ENCODE measurements around the gene TDRD7.
"Not testable (repeated sequence)": the region's sequence is repeated elsewhere in the genome, so short reads cannot be mapped to it uniquely, and the experiment has no call there.

TDRD7 gene

DNA sequence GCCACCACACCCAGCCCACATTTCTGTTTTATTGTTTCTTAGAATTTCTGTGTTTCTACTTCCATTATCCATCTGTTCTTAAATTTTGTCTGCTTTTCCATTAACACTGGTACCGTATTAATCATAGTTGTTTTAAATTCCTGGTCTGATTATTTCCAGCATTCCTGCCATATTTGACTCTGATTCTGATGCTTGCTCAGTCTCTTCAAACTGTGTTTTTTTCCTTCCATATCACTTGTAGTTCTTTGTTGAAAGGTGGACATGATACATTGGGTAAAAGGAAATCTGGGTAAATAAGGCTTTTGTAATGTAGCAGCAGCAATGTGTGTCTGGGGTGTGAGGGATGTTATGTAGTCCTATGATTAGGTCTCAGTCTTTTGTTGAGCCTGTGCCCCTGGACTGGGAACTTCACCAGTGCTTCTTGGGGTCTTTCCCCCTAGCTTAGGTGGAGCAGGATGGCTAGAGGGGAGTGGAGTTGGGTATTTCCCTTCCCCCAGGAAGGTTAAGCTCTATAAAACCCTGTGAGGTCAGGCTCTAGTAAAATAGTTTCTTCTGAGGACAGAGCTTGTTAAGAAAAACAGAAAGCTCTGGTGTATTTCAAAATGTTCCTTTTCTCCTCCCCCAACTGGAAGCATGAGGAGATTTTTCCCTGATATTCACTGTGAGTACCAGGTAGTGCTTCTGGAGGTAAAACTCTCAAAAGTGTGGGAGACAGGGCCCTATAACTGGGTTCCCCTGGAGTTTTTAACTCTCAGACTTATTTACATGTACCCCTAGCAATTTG is 79.5 kb downstream of the TDRD7 start:
- no peak for DNase-seq (ENCODE audit: extremely low read depth, low read depth)

DNA sequence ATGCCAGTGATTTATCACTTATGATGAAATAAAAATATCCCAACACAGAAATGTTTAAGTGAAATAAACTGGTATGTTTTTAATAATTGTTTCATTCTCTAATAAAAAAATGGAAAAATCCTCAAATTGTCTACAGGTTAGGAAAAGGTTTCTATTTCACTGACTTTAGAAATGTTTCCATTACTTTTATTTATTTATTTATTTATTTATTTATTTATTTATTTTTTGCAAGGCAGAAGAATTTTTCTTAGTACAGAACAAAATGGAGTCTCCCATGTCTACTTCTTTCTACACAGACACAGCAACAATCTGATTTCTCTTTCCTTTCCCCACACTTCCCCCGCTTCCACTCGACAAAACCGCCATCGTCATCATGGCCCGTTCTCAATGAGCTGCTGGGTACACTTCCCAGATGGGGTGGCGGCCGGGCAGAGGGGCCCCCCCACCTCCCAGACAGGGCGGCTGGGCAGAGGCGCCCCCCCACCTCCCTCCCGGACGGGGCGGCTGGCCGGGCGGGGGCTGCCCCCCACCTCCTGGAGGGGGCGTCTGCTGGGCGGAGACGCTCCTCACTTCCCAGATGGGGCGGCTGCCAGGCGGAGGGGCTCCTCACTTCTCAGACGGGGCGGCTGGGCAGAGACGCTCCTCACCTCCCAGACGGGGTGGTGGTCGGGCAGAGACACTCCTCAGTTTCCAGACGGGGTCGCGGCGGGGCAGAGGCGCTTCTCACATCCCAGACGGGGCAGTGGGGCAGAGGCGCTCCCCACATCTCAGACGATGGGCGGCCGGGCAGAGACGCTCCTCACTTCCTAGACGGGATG is 85.9 kb downstream of the TDRD7 start:
- not testable (repeated sequence) for DNase-seq (ENCODE audit: extremely low read depth, low read depth)

More for the DNA sequence above, 79.5 kb downstream of the TDRD7 start:
- TF ChIP-seq, protein P1, sequence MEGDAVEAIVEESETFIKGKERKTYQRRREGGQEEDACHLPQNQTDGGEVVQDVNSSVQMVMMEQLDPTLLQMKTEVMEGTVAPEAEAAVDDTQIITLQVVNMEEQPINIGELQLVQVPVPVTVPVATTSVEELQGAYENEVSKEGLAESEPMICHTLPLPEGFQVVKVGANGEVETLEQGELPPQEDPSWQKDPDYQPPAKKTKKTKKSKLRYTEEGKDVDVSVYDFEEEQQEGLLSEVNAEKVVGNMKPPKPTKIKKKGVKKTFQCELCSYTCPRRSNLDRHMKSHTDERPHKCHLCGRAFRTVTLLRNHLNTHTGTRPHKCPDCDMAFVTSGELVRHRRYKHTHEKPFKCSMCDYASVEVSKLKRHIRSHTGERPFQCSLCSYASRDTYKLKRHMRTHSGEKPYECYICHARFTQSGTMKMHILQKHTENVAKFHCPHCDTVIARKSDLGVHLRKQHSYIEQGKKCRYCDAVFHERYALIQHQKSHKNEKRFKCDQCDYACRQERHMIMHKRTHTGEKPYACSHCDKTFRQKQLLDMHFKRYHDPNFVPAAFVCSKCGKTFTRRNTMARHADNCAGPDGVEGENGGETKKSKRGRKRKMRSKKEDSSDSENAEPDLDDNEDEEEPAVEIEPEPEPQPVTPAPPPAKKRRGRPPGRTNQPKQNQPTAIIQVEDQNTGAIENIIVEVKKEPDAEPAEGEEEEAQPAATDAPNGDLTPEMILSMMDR (IDR thresholded peaks at IDR 0.05; ENCODE audit: low read depth, low read length), result no peak

DNA sequence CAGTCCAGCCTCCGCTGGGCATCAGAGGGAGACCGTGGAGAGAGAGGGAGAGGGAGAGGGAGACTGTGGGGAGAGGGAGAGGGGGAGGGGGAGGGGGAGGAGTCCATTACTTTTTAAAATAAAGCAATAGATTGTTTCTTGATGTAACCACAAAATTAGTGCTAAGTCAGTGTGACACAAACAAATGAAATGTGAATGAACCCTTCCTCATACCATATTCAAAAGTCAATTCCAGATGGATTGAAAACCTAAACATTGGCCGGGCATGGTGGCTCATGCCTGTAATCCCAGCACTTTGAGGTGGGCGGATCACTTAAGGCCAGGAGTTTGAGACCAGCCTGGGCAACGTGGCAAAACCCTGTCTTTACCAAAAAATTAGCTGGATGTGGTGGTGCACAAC is 87.0 kb downstream of the TDRD7 start:
- DNase-seq (ENCODE audit: extremely low read depth, low read depth), result not testable (repeated sequence)

DNA sequence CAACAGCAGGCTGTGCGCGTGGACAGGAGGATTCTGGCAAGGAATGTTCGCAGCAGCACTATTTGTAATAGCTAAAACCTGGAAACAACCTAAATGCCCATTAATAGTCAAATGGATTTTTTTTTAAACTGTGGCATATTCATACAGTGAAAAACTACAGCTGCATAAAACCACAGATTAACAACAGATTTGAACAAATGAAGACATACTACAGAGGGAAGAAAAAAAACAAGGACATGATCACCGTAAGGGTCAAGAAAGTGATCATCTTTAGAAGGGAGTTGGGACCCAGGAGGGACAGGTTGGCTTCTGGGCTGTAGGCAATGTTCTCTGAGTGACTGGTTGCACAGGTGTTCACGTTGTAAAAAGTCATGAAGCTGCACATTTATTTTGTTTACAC is 88.4 kb downstream of the TDRD7 start:
- DNase-seq (ENCODE audit: extremely low read depth, low read depth), result no peak
- TF ChIP-seq, protein P1 (IDR thresholded peaks at IDR 0.05; ENCODE audit: low read depth, low read length), result no peak

DNA sequence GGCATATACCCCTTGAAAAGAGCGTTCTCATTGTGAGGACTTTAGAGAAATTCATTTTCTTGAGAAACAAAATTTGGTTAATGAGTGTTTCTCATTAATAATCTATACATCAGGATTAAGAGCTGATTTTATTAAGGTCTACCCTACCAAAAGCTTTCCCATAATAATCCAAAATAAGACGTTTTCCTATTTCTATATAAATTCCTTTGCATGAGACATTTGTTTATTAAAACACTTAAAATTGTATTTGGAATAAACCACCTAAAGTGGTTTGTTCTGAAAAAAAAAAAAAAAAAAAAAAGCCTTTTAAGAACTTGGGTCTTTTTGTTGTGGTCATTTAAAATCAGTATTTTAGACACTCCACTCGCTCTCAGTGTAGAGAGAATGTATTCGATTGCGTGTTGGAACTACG is 88.9 kb downstream of the TDRD7 start:
- TF ChIP-seq, protein P1 (IDR thresholded peaks at IDR 0.05; ENCODE audit: low read depth, low read length), result no peak
- no peak for DNase-seq (ENCODE audit: extremely low read depth, low read depth)

DNA sequence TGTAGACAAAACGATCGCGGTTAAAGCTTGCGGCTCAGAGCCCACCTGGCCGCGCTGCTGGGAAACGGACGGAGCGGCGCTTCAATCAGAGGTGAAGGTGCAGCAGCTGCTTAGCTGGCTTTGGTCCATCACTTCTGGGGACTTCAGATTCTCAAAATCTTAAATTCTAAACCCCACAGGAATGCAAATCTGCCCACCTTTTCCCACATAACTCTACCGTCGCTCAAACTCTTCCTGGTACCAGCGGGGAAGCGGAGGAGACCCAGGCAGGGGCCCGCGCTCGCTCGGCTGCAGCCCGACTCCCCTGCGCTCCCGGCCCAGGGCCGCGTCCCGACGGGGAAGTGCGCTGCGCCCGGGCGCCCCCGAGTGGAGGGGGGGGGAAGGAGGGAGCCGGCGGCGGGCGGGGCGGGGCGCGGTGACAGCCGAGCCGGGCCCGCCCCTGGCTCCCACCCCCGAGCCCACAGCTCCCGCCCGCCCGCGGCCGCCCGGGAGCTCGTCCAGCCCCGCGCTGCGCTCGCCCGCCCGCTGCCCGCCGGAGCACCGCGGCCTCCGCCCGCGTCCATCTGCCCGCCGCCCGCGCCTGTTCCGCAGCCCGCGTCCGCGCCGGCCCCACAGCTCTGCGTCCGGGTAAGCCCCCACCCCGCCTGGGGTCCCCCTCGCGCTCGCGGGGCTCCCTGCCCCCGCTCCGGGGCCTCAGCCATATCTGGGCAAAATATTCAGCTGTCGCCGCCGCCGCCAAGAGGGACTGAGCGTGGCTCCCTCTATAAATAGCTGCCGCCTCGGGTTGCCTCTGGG is 89.5 kb downstream of the TDRD7 start, which contains the start of gene TMOD1:
TMOD1 (plus strand) TSS at position 490 of the 795 bp plus-strand sequence. CDS start 22,523 bp downstream, outside the sequence.
- DNase-seq (ENCODE audit: extremely low read depth, low read depth), result no peak
- TF ChIP-seq, protein P1 (IDR thresholded peaks at IDR 0.05; ENCODE audit: low read depth, low read length), result no peak

DNA sequence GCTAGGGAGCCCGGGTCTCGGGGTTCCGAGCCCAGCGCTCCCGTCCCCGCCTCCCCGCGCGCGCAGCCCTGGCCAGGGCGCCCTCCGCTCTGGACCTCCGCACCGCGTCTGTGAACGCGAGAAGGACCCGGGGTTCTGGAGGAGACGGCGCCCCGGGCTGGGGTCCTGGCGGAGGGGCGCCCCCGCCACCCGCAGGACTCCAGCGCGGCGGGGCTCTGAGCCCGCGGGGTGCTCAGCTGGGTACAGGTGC is 90.0 kb downstream of the TDRD7 start:
- TF ChIP-seq, protein P1 (IDR thresholded peaks at IDR 0.05; ENCODE audit: low read depth, low read length), result no peak
- DNase-seq (ENCODE audit: extremely low read depth, low read depth), result no peak

Measured in AG09319 (cell line).